Pancreas (tissue), 10 donors: ENCODE results near the gene APOL2. TPM values are rescaled to one million over a fixed set of nuclear protein-coding genes. Genes with fewer than 3 reads are reported as not detected.

Source experiments
- ATAC-seq, 4 donors: fragments of 200-7000 bp; cut with Tn5 transposase; one replicate each; pipeline versions ENCODE4 v1.8.0 to v1.9.1; 2020; ENCODE audit warnings: mild to moderate bottlenecking in 4 of 4, moderate library complexity in 4 of 4
- DNase-seq, 6 donors: peaks; one replicate each; pipeline ENCODE4 v3.0.0-alpha.2; 2020
- FAIRE-seq: peaks from 2 replicates; lab custom pipeline; 2012; peaks lifted over from hg19 to GRCh38; lab: Jason Lieb, UNC
- H3K27ac ChIP-seq, 4 donors: fragments of 200-600 bp; sonication (generic); 1 replicate in 3 of 4; 2 replicates in 1 of 4; pipeline versions ENCODE4 v1.5.0 to v1.8.0; 2020
- H3K27me3 ChIP-seq, 4 donors: fragments of 200-600 bp; one replicate each; pipeline ENCODE4 v1.8.0; 2021
- H3K36me3 ChIP-seq, 3 donors: fragments of 200-600 bp; sonication (generic) in 1 of 3; one replicate each; pipeline versions ENCODE4 v1.5.0 to v1.8.0; 2020 to 2021
- H3K4me1 ChIP-seq, 3 donors: fragments of 200-600 bp; one replicate each; pipeline ENCODE4 v1.8.0; 2021
- H3K4me3 ChIP-seq, 4 donors: fragments of 200-600 bp; sonication (generic) in 2 of 4; one replicate each; pipeline versions ENCODE4 v1.5.0 to v1.8.0; 2020 to 2021
- H3K9me3 ChIP-seq, 4 donors: fragments of 200-600 bp; one replicate each; pipeline ENCODE4 v1.8.0; 2021
- WGBS, 2 donors: extraction: QIAGEN DNeasy Blood & Tissue Kit; methylation state at CpG; one replicate each; pipeline ENCODE4 v1.1.7; 2013; 5-methylcytosine and 5-hydroxymethylcytosine counted together
- intact Hi-C, 3 donors: fragments of 100-400 bp; cut with DNase I; formaldehyde crosslinking; loops; one replicate each; pipeline versions ENCODE4 v1.11.1 to v1.14.2; 2022
- polyA plus RNA-seq, 2 donors: library from polyadenylated mRNA; stranded (reverse); fragments of 200-250 nt; gene quantifications; one replicate each; pipeline ENCODE4 v1.2.3, GENCODE V29; 2013
- total RNA-seq, 6 donors: library from RNA; stranded (reverse); fragmentation: NEBNext Ultra II Directional in 4 of 6; extraction: Animal tissue kit (Norgen Biotek cat#: 25700) in 4 of 6; gene quantifications; one replicate each; pipeline versions ENCODE4 v1.2.1 to v1.2.4, GENCODE V29; 2021 to 2023
- TF ChIP-seq, protein P1 (sequence below), 4 donors: fragments of 200-600 bp; sonication (generic) in 3 of 4; IDR thresholded peaks; one replicate each; pipeline versions ENCODE4 v1.5.0 to v1.8.0; 2021; ENCODE audit warnings: antibody characterized with exemption in 4 of 4
- donor health status: healthy with polysubstance abuse.
- donor health status: DM: no; HTN: no; CAD: no; lungs with moderate emphysema.
- donor health status: DM: no; HTN: no; CAD: no.
- donor health status: control.
- donor health status: control.
- donor health status: Bipolar disorder and iron deficiency.
- donor health status: DM: yes; HTN: yes; CAD: no.
- donor health status: DM: no; HTN: no; CAD: no.
- donor health status: DM: no; HTN: no; CAD: no.
- donor health status: DM: yes; HTN: yes; CAD: no.

The APOL2 gene
- total and polyA plus RNA-seq, 8 donors = 6.3 to 23.4 (median 16.5) TPM

DNA sequence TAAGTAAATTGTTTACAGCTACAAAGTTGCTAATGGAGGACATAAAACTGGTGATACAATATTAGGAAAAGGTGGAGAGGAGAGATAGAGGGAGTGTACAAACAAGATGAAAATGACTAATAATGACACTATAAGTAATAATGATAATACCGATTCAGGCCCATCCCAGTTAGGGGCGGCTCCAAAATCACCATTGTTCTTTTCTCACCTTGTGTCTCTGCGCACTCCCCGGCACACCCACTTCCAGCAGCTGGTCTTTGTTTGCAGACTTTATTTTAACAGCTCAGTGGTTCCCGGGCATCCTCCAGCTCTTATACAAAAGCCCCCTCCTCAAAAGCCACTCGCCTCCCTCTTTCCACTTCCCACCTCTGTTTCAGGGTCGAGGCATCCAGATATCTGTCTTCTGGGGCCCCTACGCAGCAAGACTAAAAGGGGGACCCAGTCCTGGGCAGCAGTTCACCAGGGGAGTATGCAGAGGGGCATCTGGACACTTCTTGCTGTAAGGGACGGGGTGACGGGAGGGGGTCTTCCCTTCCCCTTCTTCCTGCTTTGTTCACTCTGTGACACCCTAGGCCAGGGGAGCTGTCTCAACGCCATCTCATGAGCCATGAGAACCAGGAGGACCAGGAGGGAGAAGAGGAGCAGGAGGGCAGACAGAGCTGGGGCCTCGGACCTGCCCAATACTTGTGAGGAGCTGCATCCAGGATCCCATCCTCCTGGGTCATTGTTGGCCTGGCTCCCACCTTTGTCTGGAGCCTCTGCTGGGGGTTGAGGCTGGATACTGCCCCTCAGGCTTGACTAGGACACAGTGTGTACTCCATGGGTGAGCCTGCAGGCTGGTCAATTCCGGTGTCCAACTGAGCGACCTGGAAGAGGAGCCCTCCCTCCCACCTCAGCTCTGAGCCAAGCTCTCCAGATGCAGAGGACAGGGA is 2.7 kb downstream of the APOL2 start:
- no peak for ATAC-seq
- peaks cover 3 to 18% (median 4%) of the 10 kb centered on the region in 3 donors for H3K4me1 ChIP-seq
- 79 to 80% methylated on average over 14 of the region's 14 CpGs for WGBS, 2 donors
- peak overlapping the region in 1 of 4 donors; percentile 73 for H3K4me3 ChIP-seq
- H3K27ac ChIP-seq = no peak overlapping the region
- no peak for FAIRE-seq
- H3K9me3 ChIP-seq = no peaks in the 10 kb centered on the region
- intact Hi-C loops = no loop called here
- H3K27me3 ChIP-seq = no peaks in the 10 kb centered on the region
- no peak for DNase-seq
- H3K36me3 ChIP-seq = peaks cover 0 to 9% (median 4%) of the 10 kb centered on the region in 3 donors
- TF ChIP-seq, protein P1, sequence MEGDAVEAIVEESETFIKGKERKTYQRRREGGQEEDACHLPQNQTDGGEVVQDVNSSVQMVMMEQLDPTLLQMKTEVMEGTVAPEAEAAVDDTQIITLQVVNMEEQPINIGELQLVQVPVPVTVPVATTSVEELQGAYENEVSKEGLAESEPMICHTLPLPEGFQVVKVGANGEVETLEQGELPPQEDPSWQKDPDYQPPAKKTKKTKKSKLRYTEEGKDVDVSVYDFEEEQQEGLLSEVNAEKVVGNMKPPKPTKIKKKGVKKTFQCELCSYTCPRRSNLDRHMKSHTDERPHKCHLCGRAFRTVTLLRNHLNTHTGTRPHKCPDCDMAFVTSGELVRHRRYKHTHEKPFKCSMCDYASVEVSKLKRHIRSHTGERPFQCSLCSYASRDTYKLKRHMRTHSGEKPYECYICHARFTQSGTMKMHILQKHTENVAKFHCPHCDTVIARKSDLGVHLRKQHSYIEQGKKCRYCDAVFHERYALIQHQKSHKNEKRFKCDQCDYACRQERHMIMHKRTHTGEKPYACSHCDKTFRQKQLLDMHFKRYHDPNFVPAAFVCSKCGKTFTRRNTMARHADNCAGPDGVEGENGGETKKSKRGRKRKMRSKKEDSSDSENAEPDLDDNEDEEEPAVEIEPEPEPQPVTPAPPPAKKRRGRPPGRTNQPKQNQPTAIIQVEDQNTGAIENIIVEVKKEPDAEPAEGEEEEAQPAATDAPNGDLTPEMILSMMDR (IDR thresholded peaks at IDR 0.05) = no peak

DNA sequence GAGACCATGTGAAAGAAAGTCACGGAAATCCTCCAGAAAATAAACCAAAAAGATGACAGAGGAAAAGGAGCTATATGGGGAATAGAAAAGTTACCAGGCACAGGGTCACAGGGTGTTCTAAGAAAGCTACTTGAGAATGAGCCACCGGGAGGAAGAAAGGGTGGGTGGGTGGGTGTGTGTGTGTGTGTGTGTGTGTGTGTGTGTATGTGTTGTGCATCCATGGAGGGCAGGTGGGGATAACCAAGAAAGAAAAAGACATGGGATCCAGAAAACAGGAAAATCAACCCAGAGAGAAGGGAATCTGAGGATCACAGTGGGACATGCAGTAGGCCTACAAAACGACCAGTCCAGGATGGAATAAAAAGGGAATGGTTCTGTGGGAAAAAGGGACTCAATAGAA is 3.7 kb downstream of the APOL2 start:
- ATAC-seq = no peak
- H3K36me3 ChIP-seq = peaks cover 0 to 10% (median 4%) of the 10 kb centered on the region in 3 donors
- H3K9me3 ChIP-seq = no peaks in the 10 kb centered on the region
- peaks cover 3 to 18% (median 4%) of the 10 kb centered on the region in 3 donors for H3K4me1 ChIP-seq
- no peak overlapping the region for H3K27ac ChIP-seq
- TF ChIP-seq, protein P1 (IDR thresholded peaks at IDR 0.05) = no peak
- FAIRE-seq = no peak
- 88 to 90% methylated on average over 3 of the region's 3 CpGs for WGBS, 2 donors
- intact Hi-C loops = no loop called here
- no peak for DNase-seq
- H3K27me3 ChIP-seq = no peaks in the 10 kb centered on the region
- H3K4me3 ChIP-seq = no peak overlapping the region

DNA sequence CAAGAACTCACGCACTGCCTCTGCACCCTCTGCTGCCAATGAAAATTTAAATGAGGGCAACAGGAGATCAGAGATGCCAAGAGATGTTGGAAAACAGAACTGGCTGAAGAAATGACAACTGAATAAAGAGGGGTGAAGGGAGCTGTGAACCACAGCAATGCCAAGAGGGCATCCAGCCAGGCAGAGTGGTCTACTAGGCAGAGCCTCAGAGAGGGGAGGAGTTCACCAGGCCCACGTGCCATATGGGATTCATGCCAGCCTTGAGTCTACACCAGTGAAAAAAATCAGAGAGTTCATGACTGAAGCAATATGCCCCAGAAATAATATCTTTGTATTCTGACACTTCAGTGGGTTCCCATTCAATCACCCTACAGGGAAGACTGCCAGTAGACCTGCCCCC is 4.4 kb downstream of the APOL2 start:
- Histone ChIP-seq H3K27ac (no peak overlapping the region), H3K36me3 (peaks cover 0 to 10% (median 4%) of the 10 kb centered on the region in 3 donors), H3K27me3 (no peaks in the 10 kb centered on the region), H3K9me3 (no peaks in the 10 kb centered on the region), H3K4me1 (peaks cover 3 to 18% (median 4%) of the 10 kb centered on the region in 3 donors), H3K4me3 (no peak overlapping the region)
- 66 to 70% methylated on average over 2 of the region's 2 CpGs for WGBS, 2 donors
- no peak for DNase-seq
- FAIRE-seq = no peak
- intact Hi-C loops = no loop called here
- TF ChIP-seq, protein P1 (IDR thresholded peaks at IDR 0.05) = no peak
- no peak for ATAC-seq

DNA sequence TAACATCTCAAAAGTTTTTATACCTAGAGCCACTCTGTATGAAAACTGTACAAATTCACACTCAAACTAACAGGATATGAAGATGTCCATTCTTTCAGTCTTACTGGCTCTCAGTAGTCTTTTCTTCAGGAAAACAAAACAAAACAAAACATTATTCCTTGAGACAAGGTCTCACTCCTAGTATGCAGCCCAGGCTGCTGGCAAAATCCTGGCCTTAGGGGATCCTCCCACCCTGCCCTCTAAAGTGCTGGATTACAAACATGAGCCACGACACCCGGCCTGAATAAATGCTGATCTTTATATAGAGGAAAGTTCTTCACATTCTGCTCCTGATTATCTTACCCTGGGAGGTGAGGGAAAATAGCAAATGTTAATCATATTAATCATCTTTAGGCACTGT is 5.1 kb downstream of the APOL2 start:
- Histone ChIP-seq H3K4me3 (no peak overlapping the region), H3K27ac (no peak overlapping the region), H3K36me3 (peaks cover 0 to 10% (median 4%) of the 10 kb centered on the region in 3 donors), H3K9me3 (no peaks in the 10 kb centered on the region), H3K27me3 (no peaks in the 10 kb centered on the region), H3K4me1 (peaks cover 3 to 18% (median 4%) of the 10 kb centered on the region in 3 donors)
- ATAC-seq (no peak), FAIRE-seq (no peak), DNase-seq (no peak)
- intact Hi-C loops = no loop called here
- WGBS, 2 donors = 70 to 80% methylated on average over 2 of the region's 2 CpGs
- TF ChIP-seq, protein P1 (IDR thresholded peaks at IDR 0.05) = no peak

DNA sequence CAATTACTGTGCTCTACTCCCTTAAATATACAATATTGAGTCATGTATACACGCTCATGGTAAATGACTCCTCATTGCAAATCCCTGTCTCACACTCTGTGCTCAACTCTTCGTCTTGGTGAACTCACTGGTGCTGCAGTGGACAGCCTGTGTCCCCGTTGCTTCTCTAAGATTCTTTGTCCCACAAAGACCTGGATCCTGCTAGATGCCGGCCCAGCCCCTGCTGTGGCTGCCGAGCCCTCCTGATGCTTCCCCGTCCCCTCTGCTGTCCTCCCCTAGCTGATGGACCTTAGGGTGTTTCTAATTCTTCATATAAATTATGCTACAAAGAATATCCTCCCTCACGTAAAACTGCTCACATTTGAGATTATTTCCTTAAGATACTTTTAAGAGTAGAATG is 5.5 kb downstream of the APOL2 start:
- TF ChIP-seq, protein P1 (IDR thresholded peaks at IDR 0.05) = no peak
- FAIRE-seq (no peak), DNase-seq (no peak), ATAC-seq (no peak)
- 88 to 93% methylated on average over 7 of the region's 7 CpGs for WGBS, 2 donors
- Histone ChIP-seq H3K27me3 (no peaks in the 10 kb centered on the region), H3K4me1 (peaks cover 3 to 18% (median 4%) of the 10 kb centered on the region in 3 donors), H3K36me3 (peaks cover 0 to 10% (median 4%) of the 10 kb centered on the region in 3 donors), H3K9me3 (no peaks in the 10 kb centered on the region), H3K27ac (no peak overlapping the region), H3K4me3 (no peak overlapping the region)
- intact Hi-C loops = no loop called here
